H9 (cell line): ENCODE data around the gene BBS1. TPM values are rescaled to one million over a fixed set of nuclear protein-coding genes. Genes with fewer than 3 reads are reported as not detected.

ENCODE experiments used
- DNase-seq: peaks from one replicate; pipeline ENCODE4 v3.0.0-alpha.2; 2017
- H2AFZ ChIP-seq: one replicate; pipeline ENCODE4 v1.6.1; 2013; ENCODE audit warnings: mild to moderate bottlenecking, low read length, control low read depth, moderate library complexity
- H2AK5ac ChIP-seq: 2 replicates; pipeline ENCODE4 v1.6.1; 2013; ENCODE audit warnings: low read length, control low read depth, mixed read lengths; ENCODE audit not compliant: insufficient read length
- H2BK120ac ChIP-seq: one replicate; pipeline ENCODE4 v1.6.1; 2013; ENCODE audit warnings: low read depth, mild to moderate bottlenecking, low read length, control low read depth, inconsistent platforms; ENCODE audit not compliant: poor library complexity, severe bottlenecking
- H2BK12ac ChIP-seq: 2 replicates; pipeline ENCODE4 v1.6.1; 2013; ENCODE audit warnings: low read length, control low read depth, mixed read lengths, low read depth; ENCODE audit not compliant: insufficient read length
- H2BK15ac ChIP-seq: 2 replicates; pipeline ENCODE4 v1.6.1; 2013; ENCODE audit warnings: low read depth, low read length, control low read depth
- H2BK20ac ChIP-seq: one replicate; pipeline ENCODE4 v1.6.1; 2013; ENCODE audit warnings: low read depth, mild to moderate bottlenecking, low read length, control low read depth, inconsistent platforms; ENCODE audit not compliant: poor library complexity, severe bottlenecking
- H2BK5ac ChIP-seq: 2 replicates; pipeline ENCODE4 v1.6.1; 2013; ENCODE audit warnings: low read length, control low read depth, mixed read lengths; ENCODE audit not compliant: insufficient read length
- H3K14ac ChIP-seq: 2 replicates; pipeline ENCODE4 v1.6.1; 2013; ENCODE audit warnings: low read length, control low read depth; ENCODE audit not compliant: insufficient read depth
- H3K18ac ChIP-seq: 2 replicates; pipeline ENCODE4 v1.6.1; 2013; ENCODE audit warnings: low read depth, mild to moderate bottlenecking, mixed read lengths, low read length, control low read depth; ENCODE audit not compliant: insufficient read length
- H3K23ac ChIP-seq: 2 replicates; pipeline ENCODE4 v1.6.1; 2013; ENCODE audit warnings: low read length, control low read depth, mixed read lengths, low read depth; ENCODE audit not compliant: insufficient read length
- H3K23me2 ChIP-seq: 2 replicates; pipeline ENCODE4 v1.6.1; 2013; ENCODE audit warnings: low read depth, mild to moderate bottlenecking, mixed read lengths, low read length, control low read depth; ENCODE audit not compliant: insufficient read length, poor library complexity, severe bottlenecking
- H3K27ac ChIP-seq: 2 replicates; pipeline ENCODE4 v1.5.1; 2013; ENCODE audit warnings: low read length, control low read depth, mixed read lengths, low read depth; ENCODE audit not compliant: insufficient read length
- H3K27me3 ChIP-seq: 2 replicates; pipeline ENCODE4 v1.6.1; 2013; ENCODE audit warnings: low read length, control low read depth, inconsistent platforms; ENCODE audit not compliant: insufficient read depth
- H3K4ac ChIP-seq: 2 replicates; pipeline ENCODE4 v1.6.1; 2013; ENCODE audit warnings: low read depth, mild to moderate bottlenecking, control low read depth, inconsistent platforms, low read length, moderate library complexity
- H3K4me1 ChIP-seq: 2 replicates; pipeline ENCODE4 v1.6.1; 2013; ENCODE audit warnings: low read length, control low read depth, inconsistent platforms; ENCODE audit not compliant: insufficient read depth
- H3K4me2 ChIP-seq: 2 replicates; pipeline ENCODE4 v1.6.1; 2013; ENCODE audit warnings: low read length, control low read depth, mixed read lengths; ENCODE audit not compliant: insufficient read length, insufficient read depth
- H3K56ac ChIP-seq: 2 replicates; pipeline ENCODE4 v1.6.1; 2013; ENCODE audit warnings: low read depth, mild to moderate bottlenecking, mixed read lengths, low read length, control low read depth; ENCODE audit not compliant: insufficient read length
- H3K79me1 ChIP-seq: 2 replicates; pipeline ENCODE4 v1.6.1; 2013; ENCODE audit warnings: low read depth, mild to moderate bottlenecking, moderate library complexity, low read length, control low read depth, inconsistent platforms; ENCODE audit not compliant: insufficient read depth, poor library complexity, severe bottlenecking
- H3K79me2 ChIP-seq: 2 replicates; pipeline ENCODE4 v1.6.1; 2013; ENCODE audit warnings: low read length, control low read depth, inconsistent platforms; ENCODE audit not compliant: insufficient read depth
- H3K9ac ChIP-seq: 2 replicates; pipeline ENCODE4 v1.6.1; 2013; ENCODE audit warnings: low read length, control low read depth, mixed read lengths; ENCODE audit not compliant: insufficient read length; ENCODE audit errors: extremely low read depth
- H3K9me3 ChIP-seq: one replicate; pipeline ENCODE4 v1.6.1; 2013; ENCODE audit warnings: low read depth, low read length, inconsistent platforms; ENCODE audit not compliant: control insufficient read depth
- H3T11ph ChIP-seq: one replicate; pipeline ENCODE4 v1.6.1; 2013; ENCODE audit warnings: mild to moderate bottlenecking, low read length, control low read depth, inconsistent platforms
- H4K20me1 ChIP-seq: one replicate; pipeline ENCODE4 v1.6.1; 2013; ENCODE audit not compliant: control insufficient read depth, insufficient read length, insufficient read depth
- H4K5ac ChIP-seq: 2 replicates; pipeline ENCODE4 v1.6.1; 2013; ENCODE audit warnings: low read depth, mild to moderate bottlenecking, mixed read lengths, low read length, control low read depth; ENCODE audit not compliant: insufficient read length
- H4K8ac ChIP-seq: replicated peaks from 2 replicates; pipeline ENCODE4 v1.6.1; 2013; ENCODE audit warnings: low read length, control low read depth, mixed read lengths, low read depth; ENCODE audit not compliant: insufficient read length
- H4K91ac ChIP-seq: 2 replicates; pipeline ENCODE4 v1.6.1; 2013; ENCODE audit warnings: low read depth, mild to moderate bottlenecking, moderate library complexity, mixed read lengths, low read length, control low read depth; ENCODE audit not compliant: insufficient read length
- H3K27ac Mint-ChIP-seq, 3 experiments: 2 replicates in 2 of 3; 3 replicates in 1 of 3; pipeline ENCODE4 v1.8.0; 2020 to 2021; ENCODE audit warnings: mixed read lengths in 3 of 3, mild to moderate bottlenecking in 1 of 3, moderate library complexity in 1 of 3
- H3K27me3 Mint-ChIP-seq: 2 replicates; pipeline ENCODE4 v1.8.0; 2021; ENCODE audit warnings: low read depth, mild to moderate bottlenecking, moderate library complexity, mixed read lengths
- H3K36me3 Mint-ChIP-seq, 3 experiments: 2 replicates in 2 of 3; 3 replicates in 1 of 3; pipeline ENCODE4 v1.8.0; 2020 to 2021; ENCODE audit warnings: low read depth in 3 of 3, mixed read lengths in 3 of 3; ENCODE audit not compliant: insufficient read depth in 1 of 3
- H3K4me1 Mint-ChIP-seq, 2 experiments: 2 replicates each; pipeline ENCODE4 v1.8.0; 2020; ENCODE audit warnings: mixed read lengths in 2 of 2
- H3K4me3 Mint-ChIP-seq, 2 experiments: 2 replicates in 1 of 2; 3 replicates in 1 of 2; pipeline ENCODE4 v1.8.0; 2020 to 2021; ENCODE audit warnings: mild to moderate bottlenecking in 2 of 2, mixed read lengths in 2 of 2, moderate library complexity in 1 of 2
- H3K9me3 Mint-ChIP-seq, 2 experiments: 2 replicates in 1 of 2; 3 replicates in 1 of 2; pipeline ENCODE4 v1.8.0; 2020; ENCODE audit warnings: mild to moderate bottlenecking in 2 of 2, mixed read lengths in 2 of 2, moderate library complexity in 1 of 2
- WGBS: extraction: QIAGEN DNeasy Blood & Tissue Kit; methylation state at CpG from one replicate; pipeline ENCODE4 v1.1.7; 2013; ENCODE audit warnings: missing lambda C conversion rate, low lambda C conversion rate, mixed read lengths; ENCODE audit not compliant: insufficient read length; ENCODE audit errors: extremely low coverage; 5-methylcytosine and 5-hydroxymethylcytosine counted together
- total RNA-seq: library from RNA; stranded (reverse); gene quantifications from 2 replicates; pipeline ENCODE4 v1.2.1, GENCODE V29; 2021
- TF ChIP-seq, protein P1 (sequence below): fragments of 200-600 bp; sonication (generic); conservative IDR thresholded peaks from 3 replicates; pipeline ENCODE4 v1.8.0; 2021; ENCODE audit warnings: antibody characterized with exemption, mild to moderate bottlenecking

Gene BBS1
- total RNA-seq, 1 experiment from 2014 or later: 27.2 TPM

DNA sequence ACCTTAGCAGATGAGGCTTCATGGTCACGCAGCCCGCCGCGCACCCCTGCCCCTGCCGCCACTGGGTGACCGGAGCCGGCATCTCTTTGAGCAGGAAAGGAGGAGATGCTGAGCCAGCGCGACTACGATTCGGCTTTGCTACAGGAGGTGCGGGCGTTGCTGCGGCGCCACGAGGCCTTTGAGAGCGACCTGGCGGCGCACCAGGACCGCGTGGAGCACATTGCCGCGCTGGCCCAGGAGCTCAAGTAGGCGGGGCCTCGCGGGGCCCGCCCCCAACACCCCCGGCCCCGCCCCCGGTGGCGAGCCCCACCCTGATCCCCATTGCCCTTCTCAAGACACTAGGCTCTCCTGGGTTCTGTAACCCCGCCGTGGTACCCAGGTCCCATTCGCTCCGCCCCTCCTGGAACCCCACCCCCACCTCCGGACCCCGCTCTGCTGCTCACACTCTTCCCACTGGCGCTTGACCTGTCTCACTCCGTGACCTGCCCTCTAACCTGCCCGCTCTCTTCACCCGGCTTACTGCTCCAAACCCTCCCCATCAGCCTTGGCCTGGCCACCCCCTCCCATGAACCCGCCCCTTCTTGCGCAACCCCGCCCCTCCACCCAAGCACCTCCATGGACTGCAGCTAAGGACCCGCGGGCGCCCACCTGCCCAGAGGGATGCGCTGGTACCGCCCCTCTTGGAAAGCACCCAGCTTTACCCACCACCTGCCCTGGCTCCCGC, 48.9 kb downstream of the BBS1 start:
- Histone ChIP-seq H2BK5ac (no peak overlapping the region), H3K14ac (no peak overlapping the region), H3K9me3 (no peaks in the 10 kb centered on the region), H3K23me2 (peaks cover 2% of the 10 kb centered on the region), H4K91ac (no peak overlapping the region), H3K27me3 (no peaks in the 10 kb centered on the region), H3K23ac (no peak overlapping the region), H2BK15ac (no peak overlapping the region), H3K79me2 (no peaks in the 10 kb centered on the region), H2BK120ac (no peak overlapping the region), H3K79me1 (no peaks in the 10 kb centered on the region), H3K56ac (no peak overlapping the region), H2AFZ (no peak overlapping the region), H2AK5ac (no peak overlapping the region), H4K20me1 (no peaks in the 10 kb centered on the region), H3K9ac (no peak overlapping the region), H3K18ac (no peak overlapping the region), H3K4ac (no peak overlapping the region), H3K27ac (no peak overlapping the region), H4K5ac (no peak overlapping the region), H2BK20ac (no peak overlapping the region), H4K8ac (no peak overlapping the region), H3T11ph (no peak overlapping the region), H3K4me2 (no peak overlapping the region), H3K4me1 (no peaks in the 10 kb centered on the region), H2BK12ac (no peak overlapping the region)
- TF ChIP-seq, protein P1, sequence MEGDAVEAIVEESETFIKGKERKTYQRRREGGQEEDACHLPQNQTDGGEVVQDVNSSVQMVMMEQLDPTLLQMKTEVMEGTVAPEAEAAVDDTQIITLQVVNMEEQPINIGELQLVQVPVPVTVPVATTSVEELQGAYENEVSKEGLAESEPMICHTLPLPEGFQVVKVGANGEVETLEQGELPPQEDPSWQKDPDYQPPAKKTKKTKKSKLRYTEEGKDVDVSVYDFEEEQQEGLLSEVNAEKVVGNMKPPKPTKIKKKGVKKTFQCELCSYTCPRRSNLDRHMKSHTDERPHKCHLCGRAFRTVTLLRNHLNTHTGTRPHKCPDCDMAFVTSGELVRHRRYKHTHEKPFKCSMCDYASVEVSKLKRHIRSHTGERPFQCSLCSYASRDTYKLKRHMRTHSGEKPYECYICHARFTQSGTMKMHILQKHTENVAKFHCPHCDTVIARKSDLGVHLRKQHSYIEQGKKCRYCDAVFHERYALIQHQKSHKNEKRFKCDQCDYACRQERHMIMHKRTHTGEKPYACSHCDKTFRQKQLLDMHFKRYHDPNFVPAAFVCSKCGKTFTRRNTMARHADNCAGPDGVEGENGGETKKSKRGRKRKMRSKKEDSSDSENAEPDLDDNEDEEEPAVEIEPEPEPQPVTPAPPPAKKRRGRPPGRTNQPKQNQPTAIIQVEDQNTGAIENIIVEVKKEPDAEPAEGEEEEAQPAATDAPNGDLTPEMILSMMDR: no peak
- Mint-ChIP-seq H3K27me3 (peaks cover under 1% of the 10 kb centered on the region; the same call in 1 of the 2 replicates), H3K4me1 (peaks cover under 1 to 6% of the 10 kb centered on the region in 2 experiments; a peak in 3 of 4 replicates), H3K27ac (no peak overlapping the region), H3K9me3 (no peaks in the 10 kb centered on the region), H3K36me3 (peaks cover 18 to 88% (median 77%) of the 10 kb centered on the region in 3 experiments), H3K4me3 (no peak overlapping the region)
- peak; percentile 67 for DNase-seq
- WGBS: no CpG with 5 or more reads among the region's 50 CpGs
